ENCODE data around the gene VSIR. TPM values are rescaled to one million over a fixed set of nuclear protein-coding genes. Genes with fewer than 3 reads are reported as not detected.

VSIR gene
- polyA plus RNA-seq, 1 experiment: 169 TPM

DNA sequence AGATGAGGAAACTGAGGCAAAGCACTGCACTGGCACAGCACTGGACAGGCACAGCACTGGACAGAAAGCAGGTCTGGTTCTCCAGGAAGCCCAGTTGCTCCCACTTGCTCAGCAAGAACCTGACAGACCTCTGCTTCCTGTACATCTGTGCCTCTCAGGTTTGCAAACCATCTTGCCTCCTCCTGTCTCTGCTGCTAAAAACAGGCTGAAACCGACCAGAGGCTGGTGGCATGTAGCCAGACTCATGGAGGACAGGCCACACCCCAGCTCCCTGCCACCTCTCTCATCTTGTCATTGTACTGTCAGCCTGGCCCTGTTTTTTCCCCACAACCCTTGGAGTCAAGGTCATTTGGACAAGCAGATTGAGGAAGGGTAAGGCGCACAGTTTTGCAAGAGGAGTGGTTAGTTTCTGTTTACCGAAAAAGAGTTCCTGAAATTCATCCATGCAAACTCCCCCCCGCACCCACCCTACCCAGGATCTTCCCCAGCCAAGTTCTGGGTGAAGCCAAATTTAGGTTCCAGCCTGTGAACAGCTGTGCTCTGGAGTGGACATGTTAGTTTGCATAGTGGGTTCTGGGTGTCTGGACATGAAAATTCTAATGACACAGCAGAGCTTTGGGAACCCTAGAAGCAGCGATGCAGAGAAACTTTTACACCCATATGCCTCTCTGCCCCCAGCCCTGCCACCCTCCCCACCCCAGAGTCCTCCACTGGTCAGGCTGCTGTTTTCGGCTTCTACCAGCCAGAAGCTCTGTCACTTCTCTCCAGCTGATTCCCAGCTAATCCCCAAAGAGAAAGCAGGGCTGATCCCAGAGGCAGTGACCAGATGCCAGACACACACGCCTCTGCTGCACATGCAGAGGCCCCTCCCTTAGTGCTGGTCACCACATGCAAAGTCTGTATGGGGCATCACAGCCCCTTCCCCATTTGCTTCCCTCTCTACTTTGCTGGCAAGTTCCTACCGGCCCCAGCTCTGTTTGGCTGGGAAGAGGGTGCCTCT is 45.3 kb downstream of the VSIR start:
- CTCF ChIA-PET: interaction anchor here (0.7 to 4.2 kb wide), 10 partner anchors 9 to 85 kb away, joined by 3 to 11 read pairs (median 4); no protein-coding TSS in a partner anchor

DNA sequence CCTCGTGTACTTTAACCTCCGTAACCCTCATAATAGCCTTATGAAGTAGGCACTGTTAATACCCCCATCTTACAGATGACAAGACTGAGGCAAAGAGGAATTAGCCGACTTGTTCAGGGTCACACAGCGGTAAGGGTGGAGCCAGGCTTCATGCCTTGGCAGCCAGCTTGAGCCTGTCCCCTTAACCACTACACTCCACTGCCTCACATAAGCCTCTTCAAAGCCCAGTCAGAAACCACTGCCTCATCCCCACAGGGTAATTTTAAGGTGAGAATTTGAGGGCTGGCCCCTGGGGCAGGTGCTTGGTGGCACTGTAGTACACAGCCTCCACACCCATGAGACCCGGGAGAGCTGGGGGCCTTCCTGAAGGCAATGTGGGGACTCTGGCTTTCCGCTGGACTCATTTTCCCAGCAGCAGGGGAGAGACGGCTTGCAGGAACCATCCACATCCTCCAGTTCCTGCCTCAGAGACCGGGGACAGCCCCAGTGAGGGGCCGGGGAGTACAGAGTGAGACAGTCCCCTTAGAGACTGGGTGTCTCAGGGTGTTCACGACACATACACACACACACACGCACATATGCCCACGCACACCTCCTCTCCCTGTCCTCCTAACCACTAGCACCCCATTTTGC is 46.1 kb downstream of the VSIR start:
- no peak overlapping the region for H3K4me3 ChIP-seq (ENCODE audit: low read depth, low read length)
- CTCF ChIA-PET: interaction anchor here (0.8 to 4.2 kb wide), 8 partner anchors 11 to 413 kb away, joined by 3 to 11 read pairs (median 4); partner anchors contain the start of gene VSIR
- no peaks in the 10 kb centered on the region for H3K27me3 ChIP-seq (ENCODE audit: control insufficient read depth, insufficient read depth, low read length)
- no peak for DNase-seq (ENCODE audit: low read depth)
- no peaks in the 10 kb centered on the region for H3K36me3 ChIP-seq (ENCODE audit: control insufficient read depth, insufficient read depth, low read length)
- TF ChIP-seq, protein P1, sequence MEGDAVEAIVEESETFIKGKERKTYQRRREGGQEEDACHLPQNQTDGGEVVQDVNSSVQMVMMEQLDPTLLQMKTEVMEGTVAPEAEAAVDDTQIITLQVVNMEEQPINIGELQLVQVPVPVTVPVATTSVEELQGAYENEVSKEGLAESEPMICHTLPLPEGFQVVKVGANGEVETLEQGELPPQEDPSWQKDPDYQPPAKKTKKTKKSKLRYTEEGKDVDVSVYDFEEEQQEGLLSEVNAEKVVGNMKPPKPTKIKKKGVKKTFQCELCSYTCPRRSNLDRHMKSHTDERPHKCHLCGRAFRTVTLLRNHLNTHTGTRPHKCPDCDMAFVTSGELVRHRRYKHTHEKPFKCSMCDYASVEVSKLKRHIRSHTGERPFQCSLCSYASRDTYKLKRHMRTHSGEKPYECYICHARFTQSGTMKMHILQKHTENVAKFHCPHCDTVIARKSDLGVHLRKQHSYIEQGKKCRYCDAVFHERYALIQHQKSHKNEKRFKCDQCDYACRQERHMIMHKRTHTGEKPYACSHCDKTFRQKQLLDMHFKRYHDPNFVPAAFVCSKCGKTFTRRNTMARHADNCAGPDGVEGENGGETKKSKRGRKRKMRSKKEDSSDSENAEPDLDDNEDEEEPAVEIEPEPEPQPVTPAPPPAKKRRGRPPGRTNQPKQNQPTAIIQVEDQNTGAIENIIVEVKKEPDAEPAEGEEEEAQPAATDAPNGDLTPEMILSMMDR (IDR thresholded peaks at IDR 0.05; ENCODE audit: insufficient read depth, low read depth, low read length): no peak
- POLR2A ChIA-PET: no interaction called here

More for the DNA sequence above, 45.3 kb downstream of the VSIR start:
- TF ChIP-seq, protein P1 (IDR thresholded peaks at IDR 0.05; ENCODE audit: insufficient read depth, low read depth, low read length): no peak
- DNase-seq (ENCODE audit: low read depth): no peak
- POLR2A ChIA-PET: interaction anchor here (0.7 kb wide), 1 partner anchor 24 kb away, joined by 3 read pairs; no protein-coding TSS in a partner anchor
- no peaks in the 10 kb centered on the region for H3K27me3 ChIP-seq (ENCODE audit: control insufficient read depth, insufficient read depth, low read length)
- H3K4me3 ChIP-seq (ENCODE audit: low read depth, low read length): no peak overlapping the region
- no peaks in the 10 kb centered on the region for H3K36me3 ChIP-seq (ENCODE audit: control insufficient read depth, insufficient read depth, low read length)

DNA sequence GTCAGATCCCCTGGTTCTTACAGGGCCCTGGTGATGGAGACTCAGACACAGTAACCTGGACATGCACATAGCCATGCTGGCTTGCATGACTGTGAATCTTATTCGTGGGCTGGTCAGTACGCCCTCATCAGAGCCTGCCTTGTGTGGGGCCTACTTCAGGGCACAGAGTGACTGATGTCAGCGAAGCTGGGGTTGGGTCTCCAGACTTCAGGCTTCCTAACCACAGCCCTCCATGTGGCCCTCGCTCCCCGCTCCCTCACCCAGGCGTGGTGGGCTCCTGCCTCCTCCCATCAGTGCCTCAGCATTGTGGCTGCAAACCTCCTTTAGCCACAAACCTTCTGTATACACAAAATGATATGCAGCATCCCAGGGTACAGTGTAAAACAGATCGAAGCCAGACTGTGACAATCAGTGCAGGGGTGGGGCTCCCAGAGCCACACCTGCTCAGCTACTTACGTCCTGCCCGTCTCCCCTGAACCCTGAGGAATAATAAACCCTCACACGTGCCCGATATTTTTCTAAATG is 46.7 kb downstream of the VSIR start:
- TF ChIP-seq, protein P1 (IDR thresholded peaks at IDR 0.05; ENCODE audit: insufficient read depth, low read depth, low read length): no peak
- H3K36me3 ChIP-seq (ENCODE audit: control insufficient read depth, insufficient read depth, low read length): no peaks in the 10 kb centered on the region
- H3K4me3 ChIP-seq (ENCODE audit: low read depth, low read length): no peak overlapping the region
- H3K27me3 ChIP-seq (ENCODE audit: control insufficient read depth, insufficient read depth, low read length): no peaks in the 10 kb centered on the region
- POLR2A ChIA-PET: no interaction called here
- DNase-seq (ENCODE audit: low read depth): no peak
- CTCF ChIA-PET: interaction anchor here (0.8 to 4.2 kb wide), 10 partner anchors 9 to 413 kb away, joined by 3 to 11 read pairs (median 4); partner anchors contain the start of gene VSIR

DNA sequence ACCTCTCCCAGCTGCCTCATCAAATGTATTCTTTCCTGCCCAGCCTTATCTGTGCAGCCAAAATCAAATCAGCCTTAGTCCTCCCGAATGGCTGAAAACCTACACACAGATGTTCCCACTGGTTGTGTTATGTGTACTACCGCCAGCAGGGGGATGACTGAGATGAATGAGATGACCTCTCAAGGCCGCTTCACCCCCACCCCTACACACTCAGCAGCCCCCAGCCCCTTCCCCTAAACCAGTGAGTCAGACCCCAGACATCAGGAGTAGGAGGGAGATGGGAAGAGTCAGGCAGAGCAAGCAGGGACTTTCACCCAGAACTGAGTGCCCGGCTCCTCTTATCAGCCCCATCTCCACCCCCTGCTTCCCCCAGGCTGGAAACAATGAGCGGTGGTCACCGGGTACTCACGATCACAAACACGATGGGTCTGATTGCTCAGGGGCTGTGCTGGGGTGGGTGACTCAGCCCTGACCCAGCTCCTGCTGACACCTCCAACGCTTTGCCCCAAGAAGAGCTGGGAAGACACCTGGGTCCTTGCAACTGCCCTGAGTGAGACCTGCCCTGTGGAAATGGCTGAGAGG is 47.2 kb downstream of the VSIR start:
- CTCF ChIA-PET: interaction anchor here (0.8 to 4.2 kb wide), 12 partner anchors 9 to 412 kb away, joined by 3 to 11 read pairs (median 4); partner anchors contain the start of gene VSIR
- Histone ChIP-seq H3K4me3 (ENCODE audit: low read depth, low read length) (no peak overlapping the region), H3K36me3 (ENCODE audit: control insufficient read depth, insufficient read depth, low read length) (no peaks in the 10 kb centered on the region), H3K27me3 (ENCODE audit: control insufficient read depth, insufficient read depth, low read length) (no peaks in the 10 kb centered on the region)
- TF ChIP-seq, protein P1 (IDR thresholded peaks at IDR 0.05; ENCODE audit: insufficient read depth, low read depth, low read length): peak; percentile 61
- no peak for DNase-seq (ENCODE audit: low read depth)
- POLR2A ChIA-PET: no interaction called here
